ENCODE data around the gene ACTMAP. TPM values are rescaled to one million over a fixed set of nuclear protein-coding genes. Genes with fewer than 3 reads are reported as not detected.

Gene ACTMAP
- total RNA-seq, 1 experiment from 2014 or later, result 27.7 TPM

DNA sequence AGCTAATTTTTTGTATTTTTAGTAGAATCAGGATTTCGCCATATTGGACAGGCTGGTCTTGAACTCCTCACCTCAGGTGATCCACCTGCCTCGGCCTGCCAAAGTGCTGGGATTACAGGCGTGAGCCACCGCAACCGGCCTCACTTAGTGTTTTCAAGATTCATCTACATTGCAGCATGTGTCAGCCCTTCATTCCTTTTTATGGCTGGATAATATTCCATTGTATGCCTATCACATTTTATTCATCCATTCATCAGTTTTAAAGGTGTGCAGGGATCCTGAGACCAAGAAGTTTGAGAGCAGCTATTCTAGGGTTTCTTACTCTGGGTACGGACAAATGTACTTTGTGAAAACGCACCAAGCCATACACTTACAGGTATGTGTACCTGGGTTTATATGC, 42.7 kb downstream of the ACTMAP start:
- peaks cover 32 to 71% (median 63%) of the 10 kb centered on the region in 3 experiments for H3K36me3 Mint-ChIP-seq (ENCODE audit: insufficient read depth in 1 of 3, low read depth in 3 of 3)
- no peak overlapping the region for H3K4me2 ChIP-seq (ENCODE audit: insufficient read depth, insufficient read length, low read length)
- no peak overlapping the region for H3T11ph ChIP-seq (ENCODE audit: low read length)
- no peak overlapping the region for H4K5ac ChIP-seq (ENCODE audit: insufficient read length, low read depth, low read length)
- H3K23ac ChIP-seq (ENCODE audit: insufficient read length, low read depth, low read length), result no peak overlapping the region
- H3K4me1 ChIP-seq (ENCODE audit: insufficient read depth, low read length), result no peaks in the 10 kb centered on the region
- no peaks in the 10 kb centered on the region for H3K23me2 ChIP-seq (ENCODE audit: insufficient read length, low read depth, low read length, poor library complexity, severe bottlenecking)
- H3K79me1 ChIP-seq (ENCODE audit: insufficient read depth, low read depth, low read length, poor library complexity, severe bottlenecking), result no peaks in the 10 kb centered on the region
- H4K91ac ChIP-seq (ENCODE audit: insufficient read length, low read depth, low read length), result no peak overlapping the region
- H3K27me3 Mint-ChIP-seq (ENCODE audit: low read depth), result no peaks in the 10 kb centered on the region; the same call in 1 of the 2 replicates
- no peak overlapping the region for H3K56ac ChIP-seq (ENCODE audit: insufficient read length, low read depth, low read length)
- H2BK120ac ChIP-seq (ENCODE audit: low read depth, low read length, poor library complexity, severe bottlenecking), result no peak overlapping the region
- H2BK20ac ChIP-seq (ENCODE audit: low read depth, low read length, poor library complexity, severe bottlenecking), result no peak overlapping the region
- no peak overlapping the region for H2AFZ ChIP-seq (ENCODE audit: low read length)
- H2BK12ac ChIP-seq (ENCODE audit: insufficient read length, low read depth, low read length), result no peak overlapping the region
- H3K9ac ChIP-seq (ENCODE audit: extremely low read depth, insufficient read length, low read length), result no peak overlapping the region
- no peak overlapping the region for H4K8ac ChIP-seq (replicated peaks; ENCODE audit: insufficient read length, low read depth, low read length)
- H3K27ac Mint-ChIP-seq, result no peak overlapping the region; a peak in 1 of 7 replicates
- H3K27ac ChIP-seq (ENCODE audit: insufficient read length, low read depth, low read length), result no peak overlapping the region
- H3K4me1 Mint-ChIP-seq, result peaks cover 4 to 6% of the 10 kb centered on the region in 2 experiments; a peak in 3 of 4 replicates
- no peaks in the 10 kb centered on the region for H3K9me3 Mint-ChIP-seq
- no peaks in the 10 kb centered on the region for H3K27me3 ChIP-seq (ENCODE audit: insufficient read depth, low read length)
- DNase-seq, result no peak
- no CpG with 5 or more reads among the region's 7 CpGs for WGBS (ENCODE audit: extremely low coverage, insufficient read length, low lambda C conversion rate)
- H2AK5ac ChIP-seq (ENCODE audit: insufficient read length, low read length), result no peak overlapping the region
- no peak overlapping the region for H3K4ac ChIP-seq (ENCODE audit: low read depth, low read length)
- no peaks in the 10 kb centered on the region for H3K9me3 ChIP-seq (ENCODE audit: control insufficient read depth, low read depth, low read length)
- no peak overlapping the region for H3K14ac ChIP-seq (ENCODE audit: insufficient read depth, low read length)
- no peak overlapping the region for H2BK5ac ChIP-seq (ENCODE audit: insufficient read length, low read length)
- no peak overlapping the region for H2BK15ac ChIP-seq (ENCODE audit: low read depth, low read length)
- TF ChIP-seq, protein P1, sequence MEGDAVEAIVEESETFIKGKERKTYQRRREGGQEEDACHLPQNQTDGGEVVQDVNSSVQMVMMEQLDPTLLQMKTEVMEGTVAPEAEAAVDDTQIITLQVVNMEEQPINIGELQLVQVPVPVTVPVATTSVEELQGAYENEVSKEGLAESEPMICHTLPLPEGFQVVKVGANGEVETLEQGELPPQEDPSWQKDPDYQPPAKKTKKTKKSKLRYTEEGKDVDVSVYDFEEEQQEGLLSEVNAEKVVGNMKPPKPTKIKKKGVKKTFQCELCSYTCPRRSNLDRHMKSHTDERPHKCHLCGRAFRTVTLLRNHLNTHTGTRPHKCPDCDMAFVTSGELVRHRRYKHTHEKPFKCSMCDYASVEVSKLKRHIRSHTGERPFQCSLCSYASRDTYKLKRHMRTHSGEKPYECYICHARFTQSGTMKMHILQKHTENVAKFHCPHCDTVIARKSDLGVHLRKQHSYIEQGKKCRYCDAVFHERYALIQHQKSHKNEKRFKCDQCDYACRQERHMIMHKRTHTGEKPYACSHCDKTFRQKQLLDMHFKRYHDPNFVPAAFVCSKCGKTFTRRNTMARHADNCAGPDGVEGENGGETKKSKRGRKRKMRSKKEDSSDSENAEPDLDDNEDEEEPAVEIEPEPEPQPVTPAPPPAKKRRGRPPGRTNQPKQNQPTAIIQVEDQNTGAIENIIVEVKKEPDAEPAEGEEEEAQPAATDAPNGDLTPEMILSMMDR (conservative IDR thresholded peaks at IDR 0.05), result no peak
- no peak overlapping the region for H3K18ac ChIP-seq (ENCODE audit: insufficient read length, low read depth, low read length)
- H3K4me3 Mint-ChIP-seq, result no peak overlapping the region
- H3K79me2 ChIP-seq (ENCODE audit: insufficient read depth, low read length), result no peaks in the 10 kb centered on the region
- no peaks in the 10 kb centered on the region for H4K20me1 ChIP-seq (ENCODE audit: control insufficient read depth, insufficient read depth, insufficient read length)

Measured in H9 (cell line).